ENCODE results near the gene NIP7.
"Not testable (repeated sequence)": the region's sequence is repeated elsewhere in the genome, so short reads cannot be mapped to it uniquely, and the experiment has no call there.

GRCh38 chr16:69360070-69360469 is 20.5 kb downstream of the NIP7 start:
- TF ChIP-seq POLR2A, CTCF (IDR thresholded peaks at IDR 0.05): not testable (repeated sequence)

Data from uterus (tissue), 2 donors.